Measurements from ENCODE around the gene EIF6. TPM values are rescaled to one million over a fixed set of nuclear protein-coding genes. Genes with fewer than 3 reads are reported as not detected.

Gene EIF6
- total RNA-seq, 1 experiment from 2014 or later, result 255 TPM

GRCh38 chr20:35312318-35312717, 27.7 kb upstream of the EIF6 start:
- Histone ChIP-seq H3K36me3 (ENCODE audit: low read depth) (no peaks in the 10 kb centered on the region), H3K4me3 (no peak overlapping the region), H3K4me1 (replicated peaks; ENCODE audit: insufficient read depth) (peaks cover 63% of the 10 kb centered on the region), H3F3A (ENCODE audit: insufficient read depth, low read depth) (peaks cover 45% of the 10 kb centered on the region), H3K27me3 (ENCODE audit: insufficient read depth, low read depth) (no peaks in the 10 kb centered on the region), H3K9me2 (ENCODE audit: insufficient read depth) (no peaks in the 10 kb centered on the region), H3K79me2 (ENCODE audit: low read depth) (0 out of 2 replicates have a peak, but pooled peaks cover 4% of the 10 kb centered on the region), H3K27ac (peak overlapping the region; percentile 97), H3K4me2 (peak overlapping the region; percentile 59), H2AFZ (no peak overlapping the region), H4K20me1 (ENCODE audit: insufficient read depth) (no peaks in the 10 kb centered on the region), H3K9me3 (ENCODE audit: insufficient read depth, low read depth) (no peaks in the 10 kb centered on the region)
- intact Hi-C loops (cut with micrococcal nuclease; ENCODE audit: unreplicated experiment), result no loop called here
- CTCF ChIA-PET, result interaction anchor here (0.6 kb wide), 1 partner anchor 49 kb away, joined by 19 read pairs; no protein-coding TSS in a partner anchor
- no TSS peak for BruUV-seq (replicated peaks)
- TF ChIP-seq EZH2 (IDR thresholded peaks at IDR 0.05; ENCODE audit: low read depth), result no peak
- DNase-seq, result peak; percentile 74 to 95
- POLR2A ChIA-PET (ENCODE audit: unreplicated experiment), result interaction anchor here (0.6 to 0.7 kb wide), 3 partner anchors 28 to 340 kb away, joined by 3 to 12 read pairs (median 3); partner anchors contain the start of genes CEP250 and EIF6

GRCh38 chr20:35311822-35312221, 27.2 kb upstream of the EIF6 start:
- POLR2A ChIA-PET (ENCODE audit: unreplicated experiment), result no interaction called here
- no peak overlapping the region for H3K4me3 ChIP-seq
- intact Hi-C loops (cut with micrococcal nuclease; ENCODE audit: unreplicated experiment), result no loop called here
- no peaks in the 10 kb centered on the region for H3K27me3 ChIP-seq (ENCODE audit: insufficient read depth, low read depth)
- peaks cover 47% of the 10 kb centered on the region for H3F3A ChIP-seq (ENCODE audit: insufficient read depth, low read depth)
- no peak for DNase-seq
- TF ChIP-seq EZH2 (IDR thresholded peaks at IDR 0.05; ENCODE audit: low read depth) (no peak), CTCF (conservative IDR thresholded peaks at IDR 0.05) (no peak)
- no peaks in the 10 kb centered on the region for H4K20me1 ChIP-seq (ENCODE audit: insufficient read depth)
- H2AFZ ChIP-seq, result no peak overlapping the region
- H3K9me3 ChIP-seq (ENCODE audit: insufficient read depth, low read depth), result no peaks in the 10 kb centered on the region
- BruUV-seq (replicated peaks), result TSS peak; percentile 68
- no peaks in the 10 kb centered on the region for H3K36me3 ChIP-seq (ENCODE audit: low read depth)
- CTCF ChIA-PET, result interaction anchor here (0.6 kb wide), 1 partner anchor 48 kb away, joined by 19 read pairs; no protein-coding TSS in a partner anchor
- 0 out of 2 replicates have a peak, but pooled peaks cover 4% of the 10 kb centered on the region for H3K79me2 ChIP-seq (ENCODE audit: low read depth)
- no peaks in the 10 kb centered on the region for H3K9me2 ChIP-seq (ENCODE audit: insufficient read depth)
- peaks cover 64% of the 10 kb centered on the region for H3K4me1 ChIP-seq (replicated peaks; ENCODE audit: insufficient read depth)
- peak overlapping the region; percentile 97 for H3K27ac ChIP-seq
- H3K4me2 ChIP-seq, result peak overlapping the region; percentile 59

- Histone ChIP-seq H3K36me3 (ENCODE audit: low read depth) (no peaks in the 10 kb centered on the region), H2AFZ (no peak overlapping the region), H3K4me3 (no peak overlapping the region), H3F3A (ENCODE audit: insufficient read depth, low read depth) (peaks cover 52% of the 10 kb centered on the region), H3K9me3 (ENCODE audit: insufficient read depth, low read depth) (no peaks in the 10 kb centered on the region), H3K27ac (peak overlapping the region; percentile 97), H3K4me2 (peak overlapping the region; percentile 59), H3K4me1 (replicated peaks; ENCODE audit: insufficient read depth) (peaks cover 68% of the 10 kb centered on the region), H3K27me3 (ENCODE audit: insufficient read depth, low read depth) (no peaks in the 10 kb centered on the region), H3K9me2 (ENCODE audit: insufficient read depth) (no peaks in the 10 kb centered on the region), H3K79me2 (ENCODE audit: low read depth) (0 out of 2 replicates have a peak, but pooled peaks cover 4% of the 10 kb centered on the region), H4K20me1 (ENCODE audit: insufficient read depth) (no peaks in the 10 kb centered on the region)
- BruUV-seq (replicated peaks), result no TSS peak
- peak; percentile 42 to 74 for DNase-seq
- CTCF ChIA-PET, result no interaction called here
- POLR2A ChIA-PET (ENCODE audit: unreplicated experiment), result interaction anchor here (0.7 kb wide), 1 partner anchor 33 kb away, joined by 3 read pairs; no protein-coding TSS in a partner anchor
- TF ChIP-seq EZH2 (IDR thresholded peaks at IDR 0.05; ENCODE audit: low read depth), result no peak
- no peak for TF ChIP-seq CTCF (conservative IDR thresholded peaks at IDR 0.05)
- intact Hi-C loops (cut with micrococcal nuclease; ENCODE audit: unreplicated experiment), result no loop called here
Measured at GRCh38 chr20:35311409-35311808, 26.8 kb upstream of the EIF6 start.

Measured in PC-9 (cell line).